Activated naive CD4-positive, alpha-beta T cell (primary cell): ENCODE data around the gene BAG3.
A peak's percentile ranks its signal among the peaks of the same experiment; 100 is the strongest.
"Not testable (repeated sequence)": the region's sequence is repeated elsewhere in the genome, so short reads cannot be mapped to it uniquely, and the experiment has no call there.

Experiments used
- DNase-seq, 4 experiments: peaks; one replicate each; lab custom pipeline; 2025; lab: John Stamatoyannopoulos, UW

The BAG3 gene

DNA sequence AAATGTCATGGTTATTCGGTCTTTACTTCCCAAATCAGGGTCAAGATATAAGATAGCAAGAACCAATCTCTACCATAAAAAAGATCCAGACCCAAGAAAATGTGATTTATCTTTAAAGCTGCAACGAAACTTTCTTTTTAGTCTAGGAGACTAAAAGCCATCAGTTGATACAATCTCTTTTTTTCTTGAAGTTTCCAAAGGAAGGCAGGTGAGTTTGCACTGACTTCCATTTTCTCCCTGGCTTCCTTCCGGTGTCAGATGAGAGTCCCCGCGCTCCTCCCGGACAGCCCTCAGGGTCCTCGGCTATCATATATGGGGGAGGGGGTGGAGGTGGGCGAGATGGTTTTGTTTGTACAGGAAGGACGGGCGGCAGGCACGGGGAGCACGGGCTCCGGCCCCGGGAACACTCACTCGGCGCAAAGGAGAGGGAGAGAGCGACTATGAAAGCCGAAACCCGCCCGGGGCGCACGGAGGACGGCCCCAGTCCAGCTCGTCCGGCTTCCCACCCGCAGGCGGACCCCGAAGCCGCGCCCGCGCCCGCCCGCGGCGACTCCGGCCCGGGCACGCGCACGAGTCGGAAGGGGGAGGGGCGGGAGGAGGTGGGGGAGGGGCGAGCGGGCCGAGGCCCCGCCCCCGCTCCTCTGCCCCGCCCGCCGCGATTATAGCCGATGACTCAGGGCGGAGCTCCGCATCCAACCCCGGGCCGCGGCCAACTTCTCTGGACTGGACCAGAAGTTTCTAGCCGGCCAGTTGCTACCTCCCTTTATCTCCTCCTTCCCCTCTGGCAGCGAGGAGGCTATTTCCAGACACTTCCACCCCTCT is at the start of gene BAG3:
BAG3 (plus strand) TSS at position 689 of the 822 bp plus-strand sequence. CDS start 296 bp downstream, outside the sequence.
- peak; percentile 57 to 74 (median 62) for DNase-seq

- no peak for DNase-seq
Measured at GRCh38 chr10:119602241-119603095, 48.7 kb upstream of the BAG3 start.

- DNase-seq: no peak
Measured at GRCh38 chr10:119604468-119604867, 46.7 kb upstream of the BAG3 start.

DNA sequence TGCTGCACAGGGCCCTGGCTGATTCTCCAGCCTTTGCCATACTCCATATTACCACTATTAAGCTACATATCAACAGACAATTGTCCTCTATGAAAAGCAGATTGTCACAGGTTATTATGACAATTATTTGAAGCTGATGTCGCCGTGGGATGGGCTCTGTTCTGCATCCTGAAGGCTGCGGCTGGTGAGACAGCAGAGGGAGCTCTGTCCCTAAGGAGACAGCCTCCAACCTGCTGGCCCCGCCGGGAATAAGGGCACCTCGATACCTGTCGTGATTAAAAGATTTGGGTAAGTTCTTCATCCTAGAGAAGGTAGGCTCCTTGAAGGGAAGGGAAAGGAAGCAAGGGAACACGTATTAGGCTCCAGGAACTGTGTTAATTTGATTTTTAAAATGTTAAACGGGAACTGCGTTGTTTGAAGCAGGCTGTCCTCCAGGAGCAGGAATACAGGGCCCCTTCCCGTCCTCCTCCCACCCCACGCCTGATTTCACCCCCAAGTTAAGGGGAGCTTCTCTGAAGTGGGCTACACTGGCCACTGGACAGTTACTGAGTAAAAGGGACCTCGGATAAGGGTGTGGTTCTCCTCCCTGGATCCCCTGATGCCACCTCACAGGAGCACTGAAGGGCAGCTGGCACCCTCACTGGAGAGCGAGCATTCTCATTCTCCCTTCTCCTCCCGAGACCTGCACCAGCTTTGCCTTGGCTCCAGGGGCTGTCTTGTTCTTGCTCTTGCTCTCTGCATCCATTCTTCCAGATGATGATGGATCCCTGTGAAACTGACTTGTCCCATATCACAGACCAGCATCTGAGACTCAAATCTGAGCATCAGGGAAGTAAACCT is 42.6 kb upstream of the BAG3 start:
- peak in 1 of 4 experiments; percentile 8 for DNase-seq

GRCh38 chr10:119609516-119609915 is 41.7 kb upstream of the BAG3 start:
- DNase-seq: no peak

GRCh38 chr10:119611433-119611832 is 39.7 kb upstream of the BAG3 start:
- no peak for DNase-seq

- DNase-seq: no peak
Measured at GRCh38 chr10:119613741-119614140, 37.4 kb upstream of the BAG3 start.

DNA sequence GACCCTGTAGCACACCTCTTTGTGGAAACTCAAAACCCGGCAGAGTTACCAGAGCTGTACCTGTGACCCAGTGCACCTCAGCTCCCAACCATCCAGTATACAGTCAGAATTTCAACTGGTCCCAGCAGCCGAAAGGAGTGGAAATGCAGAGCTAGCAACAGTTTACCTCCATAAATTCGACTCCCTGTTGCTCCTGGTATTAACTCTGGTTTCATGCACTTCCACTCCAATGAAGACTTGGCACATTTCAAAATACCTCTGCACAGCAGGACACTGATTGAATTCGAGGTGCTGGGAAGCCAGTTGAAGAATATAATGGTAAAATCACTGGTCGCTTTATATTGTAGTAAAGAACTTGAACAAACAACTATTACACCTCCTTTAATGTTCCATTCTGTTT is 36.5 kb upstream of the BAG3 start:
- DNase-seq: no peak

DNA sequence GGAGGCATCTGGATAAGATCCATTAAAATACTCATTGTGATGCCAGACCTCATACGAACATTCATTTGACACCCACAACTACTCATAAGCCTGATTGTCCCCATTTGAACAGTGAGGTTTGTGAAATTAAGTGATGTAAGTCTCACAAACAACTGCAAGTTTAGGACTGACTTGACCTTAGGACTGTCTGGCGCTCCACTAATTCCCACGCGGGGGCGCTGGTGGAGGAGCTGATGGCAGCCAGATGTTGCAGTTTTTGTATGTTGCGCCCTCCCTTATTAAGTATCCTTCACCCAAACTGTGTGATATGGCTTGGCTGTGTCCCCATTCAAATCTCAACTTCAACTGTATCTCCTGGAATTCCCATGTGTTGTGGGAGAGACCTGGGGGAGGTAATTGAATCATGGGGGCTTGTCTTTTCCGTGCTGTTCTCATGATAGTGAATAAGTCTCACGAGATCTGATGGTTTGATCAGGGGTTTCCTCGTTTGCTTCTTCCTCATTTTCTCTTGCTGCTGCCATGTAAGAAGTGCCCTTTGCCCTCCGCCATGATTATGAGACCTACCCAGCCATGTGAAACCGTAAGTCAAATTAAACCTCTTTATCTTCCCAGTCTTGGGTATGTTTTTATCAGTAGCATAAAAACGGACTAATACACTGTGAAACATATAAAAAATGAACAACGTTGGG is 34.2 kb upstream of the BAG3 start:
- no peak for DNase-seq

GRCh38 chr10:119619215-119619614 is 32.0 kb upstream of the BAG3 start:
- DNase-seq: no peak

DNA sequence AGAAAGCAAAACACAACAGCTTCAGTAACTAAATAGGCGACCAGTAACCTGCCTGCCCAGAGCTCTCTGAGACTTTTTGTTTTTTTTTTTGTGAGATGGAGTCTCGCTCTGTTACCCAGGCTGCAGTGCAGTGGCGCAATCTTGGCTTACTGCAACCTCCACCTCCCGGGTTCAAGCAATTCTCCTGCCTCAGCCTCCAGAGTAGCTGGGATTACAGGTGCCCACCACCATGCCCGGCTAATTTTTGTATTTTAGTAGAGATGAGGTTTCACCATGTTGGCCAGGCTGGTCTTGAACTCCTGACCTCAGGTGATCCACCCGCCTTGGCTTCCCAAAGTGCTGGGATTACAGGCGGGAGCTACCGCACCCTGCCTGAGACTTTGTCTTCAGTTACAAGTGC is 31.4 kb upstream of the BAG3 start:
- not testable (repeated sequence) for DNase-seq

GRCh38 chr10:119620241-119621077 is 30.7 kb upstream of the BAG3 start:
- no peak for DNase-seq

- DNase-seq: no peak
Measured at GRCh38 chr10:119621078-119621384, 30.1 kb upstream of the BAG3 start.

DNA sequence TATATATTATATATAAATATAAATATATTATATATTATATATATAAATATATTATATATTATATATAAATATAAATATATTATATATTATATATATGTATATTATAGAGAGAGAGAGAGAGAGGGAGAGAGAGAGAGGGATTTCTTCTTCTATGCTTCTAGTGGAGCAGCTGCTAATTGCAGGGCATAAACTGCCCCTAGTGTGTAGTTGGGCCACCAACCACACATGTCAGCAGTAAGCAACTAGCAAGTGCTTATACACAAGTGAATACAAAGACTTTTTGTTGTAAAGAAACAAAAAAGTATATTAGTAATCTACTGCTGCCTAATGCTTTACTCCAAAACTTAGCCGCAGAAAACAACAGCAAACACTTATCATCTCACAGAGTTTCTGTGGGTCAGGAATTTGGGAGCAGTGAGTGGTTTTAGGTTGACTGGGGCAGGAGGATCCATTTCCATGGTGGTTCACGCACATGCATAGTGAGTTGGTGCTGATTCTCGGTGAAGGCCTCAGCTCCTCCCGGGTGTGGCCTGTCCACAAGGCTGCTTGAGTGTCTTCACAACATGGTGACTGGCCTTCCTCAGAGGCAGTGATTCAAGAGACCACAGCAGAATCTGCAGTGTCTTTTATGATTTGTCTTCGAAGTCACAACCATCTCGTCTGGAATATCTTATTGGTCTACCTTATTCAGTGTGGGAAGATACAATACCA is 25.5 kb upstream of the BAG3 start:
- DNase-seq: no peak

DNA sequence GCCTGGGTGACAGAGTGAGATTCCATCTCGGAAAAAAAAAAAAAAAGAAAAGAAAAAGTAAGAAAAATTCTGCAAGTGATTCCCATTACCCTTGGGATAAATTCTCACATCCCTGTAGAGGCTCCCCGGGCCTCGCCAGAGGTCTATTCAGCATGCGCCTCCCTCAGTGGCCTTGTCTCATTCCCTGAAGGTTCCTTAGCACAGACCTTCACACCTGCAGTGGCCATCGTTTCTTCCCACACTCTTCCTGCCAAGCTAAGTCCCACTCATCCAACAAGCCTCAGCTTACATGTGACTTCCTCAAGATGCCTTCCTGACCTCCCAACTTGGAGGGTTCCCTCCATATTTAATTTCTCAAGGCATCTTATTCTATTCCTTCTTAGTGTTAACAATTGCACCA is 20.9 kb upstream of the BAG3 start:
- DNase-seq: no peak

DNA sequence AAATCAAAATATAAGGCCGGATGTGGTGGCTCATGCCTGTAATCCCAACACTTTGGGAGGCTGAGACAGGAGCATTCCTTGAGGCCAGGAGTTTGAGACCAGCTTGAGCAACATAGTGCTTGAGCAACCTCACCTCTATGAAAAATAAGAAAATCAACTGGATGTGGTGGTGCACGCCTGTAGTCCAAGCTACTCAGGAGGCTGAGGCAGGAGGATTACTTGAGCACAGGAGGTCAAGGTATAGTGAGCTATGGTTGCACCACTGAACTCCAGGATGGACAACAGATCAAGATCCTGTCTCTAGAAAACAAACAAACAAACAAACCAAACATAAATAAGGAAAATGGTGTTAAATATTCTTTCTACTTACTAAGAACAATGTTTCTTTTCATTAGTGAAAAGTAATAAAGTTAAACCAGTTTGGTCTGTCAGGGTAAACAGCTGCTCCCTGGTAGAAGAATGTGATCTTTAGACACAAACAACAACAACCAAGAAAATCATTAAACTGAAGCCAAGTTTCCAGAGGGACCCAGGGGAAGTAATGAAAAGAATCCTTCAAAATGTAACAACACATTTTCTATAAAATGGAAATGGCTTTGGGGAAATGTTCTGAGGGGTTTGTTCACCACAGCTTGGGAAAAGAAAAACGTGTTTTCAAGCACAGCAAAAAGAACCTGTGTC is 17.5 kb upstream of the BAG3 start:
- no peak for DNase-seq

GRCh38 chr10:119634219-119634544 is 17.0 kb upstream of the BAG3 start:
- no peak for DNase-seq

GRCh38 chr10:119637631-119638030 is 13.5 kb upstream of the BAG3 start:
- no peak for DNase-seq

DNA sequence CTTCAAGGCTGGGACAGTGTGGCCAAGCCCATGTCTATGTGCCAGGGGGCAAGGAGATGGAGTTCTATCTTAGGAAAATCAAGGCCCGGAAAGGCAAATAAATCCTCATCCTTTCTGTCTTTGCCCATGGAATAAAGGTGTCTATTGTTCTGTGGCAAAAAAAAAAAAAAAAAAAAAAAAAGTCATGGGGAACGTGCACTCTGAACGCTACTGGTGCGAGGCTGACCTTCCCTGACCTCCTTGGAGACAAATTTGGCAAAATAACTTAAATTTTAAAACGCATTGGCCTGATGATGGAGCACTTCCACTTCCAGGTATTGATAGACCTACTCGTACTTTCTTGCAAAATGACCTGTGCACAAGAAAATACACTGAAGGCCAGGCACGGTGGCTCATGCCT is 12.2 kb upstream of the BAG3 start:
- DNase-seq: no peak

- no peak for DNase-seq
Measured at GRCh38 chr10:119640384-119640783, 10.8 kb upstream of the BAG3 start.
